ENCODE data around the gene ATP13A1.

- no peak for TF ChIP-seq CTCF (IDR thresholded peaks at IDR 0.05; ENCODE audit: low read length)
- TF ChIP-seq EZH2 (IDR thresholded peaks at IDR 0.05; ENCODE audit: borderline replicate concordance, low read length), result no peak
Measured at GRCh38 chr19:19650331-19650730, 13.1 kb downstream of the ATP13A1 start.

Measured in OCI-LY1 (cell line).